Activated T-cell treated with anti-CD3 and anti-CD28 coated beads, Interleukin-2, amount 50 U/mL, for 72 hours (primary cell): ENCODE results near the gene CD5L. TPM values are rescaled to one million over a fixed set of nuclear protein-coding genes. Genes with fewer than 3 reads are reported as not detected.

Source experiments
- ATAC-seq, 2 donors: fragments of 150-1000 bp; cut with Tn5 transposase; replicated peaks in 1 of 2; 2 replicates each; pipeline ENCODE4 v1.10.0; 2021; ENCODE audit warnings: moderate library complexity in 2 of 2, mild to moderate bottlenecking in 1 of 2
- DNase-seq, 2 donors: peaks; one replicate each; pipeline ENCODE4 v3.0.0; 2021 to 2022; ENCODE audit warnings: mixed read lengths in 1 of 2
- H3K27ac Mint-ChIP-seq: one replicate; pipeline ENCODE4 v1.8.0; 2022; ENCODE audit warnings: mild to moderate bottlenecking, moderate library complexity, mixed read lengths
- H3K27me3 Mint-ChIP-seq: one replicate; pipeline ENCODE4 v1.8.0; 2022; ENCODE audit warnings: low read depth, mixed read lengths
- H3K36me3 Mint-ChIP-seq, 2 donors: one replicate each; pipeline ENCODE4 v1.8.0; 2022; ENCODE audit warnings: mixed read lengths in 2 of 2, mild to moderate bottlenecking in 1 of 2; ENCODE audit not compliant: insufficient read depth in 2 of 2
- H3K4me1 Mint-ChIP-seq: one replicate; pipeline ENCODE4 v1.8.0; 2022; ENCODE audit warnings: low read depth, mixed read lengths
- H3K4me3 Mint-ChIP-seq, 2 donors: one replicate each; pipeline ENCODE4 v1.8.0; 2022; ENCODE audit warnings: mild to moderate bottlenecking in 2 of 2, mixed read lengths in 2 of 2, moderate library complexity in 2 of 2
- H3K9me3 Mint-ChIP-seq, 2 donors: one replicate each; pipeline ENCODE4 v1.8.0; 2022; ENCODE audit warnings: mixed read lengths in 2 of 2
- total RNA-seq, 2 donors: library from RNA; stranded (reverse); gene quantifications; one replicate each; pipeline ENCODE4 v1.2.3, GENCODE V29; 2022

Gene CD5L
- total RNA-seq, 2 donors from 2014 or later, result not detected

DNA sequence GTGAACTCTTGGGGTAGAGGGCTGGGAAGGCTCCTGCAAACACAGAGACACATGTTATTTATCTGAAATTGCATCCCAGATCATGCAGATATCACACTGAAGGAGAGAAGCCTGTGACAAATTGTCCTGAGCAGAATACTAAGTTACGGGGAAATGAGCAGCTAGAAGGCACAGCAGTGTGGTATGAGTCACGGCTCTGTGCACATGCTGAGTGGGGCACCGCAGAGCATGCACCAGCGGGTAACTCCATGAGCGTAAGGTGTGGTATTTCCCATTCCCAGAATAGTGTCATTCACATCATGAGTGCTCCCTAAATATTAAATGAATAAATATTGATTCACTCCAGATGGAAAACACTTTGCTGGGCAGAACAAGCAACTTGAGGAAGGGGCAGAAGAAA, 43.4 kb downstream of the CD5L start:
- Mint-ChIP-seq H3K27me3 (no peaks in the 10 kb centered on the region), H3K27ac (no peak overlapping the region), H3K9me3 (peaks cover 2 to 4% of the 10 kb centered on the region in 2 donors), H3K4me3 (no peak overlapping the region), H3K4me1 (no peaks in the 10 kb centered on the region), H3K36me3 (peaks cover 0 to 2% of the 10 kb centered on the region in 2 donors)
- DNase-seq (no peak), ATAC-seq (no peak)

GRCh38 chr1:157785248-157785647, 56.4 kb downstream of the CD5L start:
- no peak for DNase-seq
- Mint-ChIP-seq H3K9me3 (peaks cover 4 to 7% of the 10 kb centered on the region in 2 donors), H3K4me1 (peaks cover 8% of the 10 kb centered on the region)

GRCh38 chr1:157784801-157785200, 56.8 kb downstream of the CD5L start:
- H3K4me3 Mint-ChIP-seq, result no peak overlapping the region
- H3K27ac Mint-ChIP-seq, result no peak overlapping the region
- no peak for ATAC-seq
- H3K27me3 Mint-ChIP-seq, result no peaks in the 10 kb centered on the region
- peaks cover 4 to 5% of the 10 kb centered on the region in 2 donors for H3K9me3 Mint-ChIP-seq
- H3K36me3 Mint-ChIP-seq, result peaks cover 2% of the 10 kb centered on the region in 2 donors
- H3K4me1 Mint-ChIP-seq, result peaks cover 8% of the 10 kb centered on the region
- DNase-seq, result no peak

More at GRCh38 chr1:157785248-157785647, 56.4 kb downstream of the CD5L start:
- Mint-ChIP-seq H3K4me3 (no peak overlapping the region), H3K27me3 (no peaks in the 10 kb centered on the region), H3K27ac (no peak overlapping the region), H3K36me3 (peaks cover 2% of the 10 kb centered on the region in 2 donors)
- ATAC-seq, result no peak

GRCh38 chr1:157782931-157783330, 58.7 kb downstream of the CD5L start:
- Mint-ChIP-seq H3K36me3 (peaks cover 2% of the 10 kb centered on the region in 2 donors), H3K27ac (no peak overlapping the region), H3K4me1 (peaks cover 8% of the 10 kb centered on the region), H3K4me3 (no peak overlapping the region), H3K9me3 (peaks cover 2 to 4% of the 10 kb centered on the region in 2 donors), H3K27me3 (no peaks in the 10 kb centered on the region)
- DNase-seq (no peak), ATAC-seq (no peak)

- no peaks in the 10 kb centered on the region for H3K36me3 Mint-ChIP-seq
- no peak for ATAC-seq
- no peaks in the 10 kb centered on the region for H3K27me3 Mint-ChIP-seq
- DNase-seq, result no peak
- H3K9me3 Mint-ChIP-seq, result no peaks in the 10 kb centered on the region
- peaks cover 8% of the 10 kb centered on the region for H3K4me1 Mint-ChIP-seq
- no peak overlapping the region for H3K27ac Mint-ChIP-seq
- no peak overlapping the region for H3K4me3 Mint-ChIP-seq
These were observed 60.6 kb downstream of the CD5L start for GRCh38 chr1:157781048-157781447.

Other genes starting within 250 kb of the CD5L start
- not detected for gene FCRL4, start 243.7 kb downstream of the CD5L start, total RNA-seq
- 1 to 10 TPM in 1 of 2 donors, under 1 TPM in 1; 0.96 to 3.9 TPM for gene FCRL3, start 141.0 kb downstream of the CD5L start, total RNA-seq
- gene FCRL2, start 64.7 kb downstream of the CD5L start, total RNA-seq, result not detected
- under 1 TPM in 1 of 2 donors, not detected in 1; 0.25 TPM for gene FCRL1, start 21.7 kb downstream of the CD5L start, total RNA-seq
- not detected for gene KIRREL1, start 151.8 kb upstream of the CD5L start, total RNA-seq